H1 (cell line): ENCODE measurements around the gene C20orf144. TPM values are rescaled to one million over a fixed set of nuclear protein-coding genes. Genes with fewer than 3 reads are reported as not detected.

Experiments
- CTCF ChIA-PET: fragments of 300-600 bp; sonication (Branson Sonifier 250); formaldehyde crosslinking; loops from one replicate; lab custom pipeline; 2021; ENCODE audit not compliant: partially characterized antibody; lab: Charles Lee
- POLR2A ChIA-PET: fragments of 300-600 bp; sonication (Branson Sonifier 250); formaldehyde crosslinking; loops from one replicate; lab custom pipeline; 2021; ENCODE audit warnings: inconsistent platforms; ENCODE audit not compliant: partially characterized antibody; lab: Charles Lee
- DNase-seq, 2 experiments: peaks; one replicate each; pipeline versions ENCODE4 v3.0.0 to v3.0.0-alpha.2; 2010 to 2022; ENCODE audit warnings: low spot score in 2 of 2, low read depth in 1 of 2, mixed read lengths in 1 of 2
- FAIRE-seq: peaks from 2 replicates; lab custom pipeline; 2011; peaks lifted over from hg19 to GRCh38; lab: Jason Lieb, UNC
- H2AFZ ChIP-seq: 2 replicates; pipeline ENCODE4 v1.8.1; 2012; ENCODE audit warnings: low read length, inconsistent platforms
- H2AK5ac ChIP-seq: 2 replicates; pipeline ENCODE4 v1.6.1; 2013; ENCODE audit warnings: low read depth, low read length
- H2BK120ac ChIP-seq: replicated peaks from 2 replicates; pipeline ENCODE3; 2013; ENCODE audit warnings: low read depth, low read length, inconsistent platforms
- H2BK12ac ChIP-seq: 2 replicates; pipeline ENCODE4 v1.6.1; 2013; ENCODE audit warnings: low read depth, low read length
- H2BK15ac ChIP-seq: 2 replicates; pipeline ENCODE4 v1.6.1; 2013; ENCODE audit warnings: low read length
- H2BK20ac ChIP-seq: 2 replicates; pipeline ENCODE4 v1.6.1; 2013; ENCODE audit warnings: low read length
- H2BK5ac ChIP-seq: 2 replicates; pipeline ENCODE4 v1.6.1; 2013; ENCODE audit warnings: low read depth, low read length
- H3K14ac ChIP-seq: 2 replicates; pipeline ENCODE4 v1.6.1; 2013; ENCODE audit warnings: inconsistent platforms; ENCODE audit not compliant: insufficient read length
- H3K18ac ChIP-seq: 2 replicates; pipeline ENCODE4 v1.6.1; 2013; ENCODE audit warnings: low read length; ENCODE audit errors: extremely low read depth
- H3K23ac ChIP-seq: 2 replicates; pipeline ENCODE4 v1.6.1; 2013; ENCODE audit warnings: inconsistent platforms; ENCODE audit not compliant: insufficient read length
- H3K23me2 ChIP-seq: 2 replicates; pipeline ENCODE4 v1.6.1; 2013; ENCODE audit warnings: low read depth, low read length
- H3K27ac ChIP-seq: 2 replicates; pipeline ENCODE4 v1.6.1; 2011; ENCODE audit warnings: low read depth, low read length, inconsistent platforms
- H3K27me3 ChIP-seq, 4 experiments: replicated peaks in 1 of 4; 1 replicate in 1 of 4; 2 replicates in 3 of 4; pipeline versions ENCODE4 v1.6.1 to v1.8.1; 2011 to 2013; ENCODE audit warnings: low read length in 3 of 4, mild to moderate bottlenecking in 3 of 4, inconsistent platforms in 2 of 4, mixed read lengths in 2 of 4, moderate library complexity in 1 of 4; ENCODE audit not compliant: control insufficient read depth in 3 of 4, insufficient read depth in 3 of 4; ENCODE audit errors: extremely low read depth in 1 of 4
- H3K36me3 ChIP-seq, 4 experiments: 2 replicates each; pipeline versions ENCODE4 v1.6.1 to v1.8.1; 2011 to 2013; ENCODE audit warnings: mild to moderate bottlenecking in 4 of 4, low read length in 3 of 4, moderate library complexity in 2 of 4, control low read depth in 1 of 4, inconsistent platforms in 1 of 4; ENCODE audit not compliant: insufficient read depth in 4 of 4, control insufficient read depth in 2 of 4
- H3K4ac ChIP-seq: replicated peaks from 2 replicates; pipeline ENCODE3; 2013; ENCODE audit warnings: low read length, low read depth, mixed read lengths, inconsistent platforms; ENCODE audit not compliant: insufficient read length
- H3K4me1 ChIP-seq, 4 experiments: replicated peaks in 1 of 4; 1 replicate in 1 of 4; 2 replicates in 3 of 4; pipeline versions ENCODE4 v1.6.1 to v1.8.1; 2011 to 2013; ENCODE audit warnings: low read length in 3 of 4, inconsistent platforms in 2 of 4, mixed read lengths in 1 of 4; ENCODE audit not compliant: insufficient read depth in 4 of 4, control insufficient read depth in 3 of 4
- H3K4me2 ChIP-seq, 2 experiments: 2 replicates each; pipeline versions ENCODE4 v1.6.1 to v1.8.1; 2011 to 2013; ENCODE audit warnings: low read depth in 2 of 2, low read length in 2 of 2, control low read depth in 1 of 2, inconsistent platforms in 1 of 2, mild to moderate bottlenecking in 1 of 2; ENCODE audit not compliant: insufficient read depth in 1 of 2
- H3K4me3 ChIP-seq, 4 experiments: fragments of 200-600, 300-600 bp in 1 of 4; sonication (generic), shearing (Covaris generic), sonication (Bioruptor Twin) in 1 of 4; 2 replicates each; pipeline versions ENCODE4 v1.5.1 to v1.8.1; 2011 to 2016; ENCODE audit warnings: low read length in 4 of 4, low read depth in 3 of 4, control low read depth in 2 of 4, inconsistent platforms in 2 of 4, mild to moderate bottlenecking in 2 of 4, mixed read lengths in 1 of 4, moderate library complexity in 1 of 4; ENCODE audit not compliant: insufficient read depth in 2 of 4; ENCODE audit errors: extremely low read depth in 1 of 4
- H3K56ac ChIP-seq: replicated peaks from 2 replicates; pipeline ENCODE3; 2013; ENCODE audit warnings: low read depth, mild to moderate bottlenecking, mixed read lengths, low read length, inconsistent platforms; ENCODE audit not compliant: insufficient read length
- H3K79me1 ChIP-seq: 2 replicates; pipeline ENCODE4 v1.6.1; 2013; ENCODE audit warnings: low read depth, low read length, control low read depth
- H3K79me2 ChIP-seq, 2 experiments: 2 replicates each; pipeline versions ENCODE4 v1.6.1 to v1.8.1; 2012 to 2013; ENCODE audit warnings: low read length in 2 of 2, mild to moderate bottlenecking in 2 of 2, inconsistent platforms in 1 of 2; ENCODE audit not compliant: insufficient read depth in 2 of 2, control insufficient read depth in 1 of 2
- H3K9ac ChIP-seq, 4 experiments: replicated peaks in 1 of 4; 1 replicate in 1 of 4; 2 replicates in 3 of 4; pipeline versions ENCODE4 v1.6.1 to v1.8.1; 2011 to 2013; ENCODE audit warnings: low read depth in 3 of 4, low read length in 3 of 4, control low read depth in 2 of 4, mild to moderate bottlenecking in 2 of 4, moderate library complexity in 2 of 4, inconsistent platforms in 1 of 4; ENCODE audit errors: extremely low read depth in 1 of 4
- H3K9me3 ChIP-seq, 2 experiments: 2 replicates each; pipeline versions ENCODE4 v1.6.1 to v1.8.1; 2012 to 2013; ENCODE audit warnings: mild to moderate bottlenecking in 2 of 2, moderate library complexity in 2 of 2, control low read depth in 1 of 2, inconsistent platforms in 1 of 2, low read depth in 1 of 2, low read length in 1 of 2, mixed read lengths in 1 of 2; ENCODE audit not compliant: insufficient read depth in 2 of 2
- H4K20me1 ChIP-seq, 2 experiments: replicated peaks in 1 of 2; 2 replicates each; pipeline versions ENCODE3 to v1.8.1; 2011 to 2013; ENCODE audit warnings: inconsistent platforms in 2 of 2, low read length in 2 of 2, mild to moderate bottlenecking in 1 of 2; ENCODE audit not compliant: insufficient read depth in 2 of 2, control insufficient read depth in 1 of 2
- H4K5ac ChIP-seq: 2 replicates; pipeline ENCODE4 v1.6.1; 2013; ENCODE audit warnings: low read length, low read depth, mixed read lengths, inconsistent platforms; ENCODE audit not compliant: insufficient read length
- H4K8ac ChIP-seq: 2 replicates; pipeline ENCODE4 v1.8.0; 2013; ENCODE audit warnings: mild to moderate bottlenecking, moderate library complexity, low read length, inconsistent platforms; ENCODE audit not compliant: insufficient read depth; ENCODE audit errors: extremely low read depth
- H4K91ac ChIP-seq: replicated peaks from 2 replicates; pipeline ENCODE3; 2013; ENCODE audit warnings: low read length, mixed read lengths, inconsistent platforms; ENCODE audit not compliant: insufficient read length
- BCL11A ChIP-seq, 2 experiments: IDR thresholded peaks; one replicate each; pipeline ENCODE4 v1.6.1; 2011; ENCODE audit warnings: low read depth in 2 of 2, low read length in 2 of 2, mild to moderate bottlenecking in 2 of 2
- KDM1A ChIP-seq: fragments of 200-600, 300-600 bp; sonication (generic); IDR thresholded peaks from 2 replicates; pipeline ENCODE4 v1.7.1; 2016; ENCODE audit warnings: mild to moderate bottlenecking, low read length, borderline replicate concordance
- SP4 ChIP-seq: IDR thresholded peaks from 2 replicates; pipeline ENCODE4 v1.6.1; 2012; ENCODE audit warnings: low read length, inconsistent platforms
- TCF12 ChIP-seq: IDR thresholded peaks from 2 replicates; pipeline ENCODE4 v1.6.1; 2011; ENCODE audit warnings: low read depth, mild to moderate bottlenecking, low read length
- WGBS, 2 experiments: shearing (Covaris generic) in 1 of 2; methylation state at CpG; one replicate each; pipeline versions ENCODE4 v1.1.6 to v1.1.7; 2013 to 2015; ENCODE audit warnings: low lambda C conversion rate in 2 of 2, mixed read lengths in 2 of 2, inconsistent platforms in 1 of 2, low coverage in 1 of 2, missing lambda C conversion rate in 1 of 2; ENCODE audit not compliant: insufficient replicate concordance in 2 of 2, insufficient coverage in 1 of 2, insufficient read length in 1 of 2; ENCODE audit errors: extremely low coverage in 1 of 2, missing lambda C conversion rate in 1 of 2; 5-methylcytosine and 5-hydroxymethylcytosine counted together
- polyA plus RNA-seq, 7 experiments: library from polyadenylated mRNA; depleted of rRNA in 3 of 7; stranded (reverse) in 5 of 7; unstranded in 2 of 7; fragments of >200 nt in 5 of 7; fragments of 200-250 nt in 2 of 7; gene quantifications; 1 replicate in 5 of 7; 2 replicates in 1 of 7; 4 replicates in 1 of 7; pipeline versions ENCODE4 v1.2.1 to v1.2.3, GENCODE V29; 2011 to 2013; ENCODE audit warnings: missing spikeins in 2 of 7, mixed read lengths in 2 of 7
- total RNA-seq: library from RNA; stranded (reverse); fragmentation: NEBNext Ultra II Directional; extraction: Animal tissue kit (Norgen Biotek cat#: 25700); gene quantifications from 2 replicates; pipeline ENCODE4 v1.2.1, GENCODE V29; 2021

The C20orf144 gene
- total and polyA plus RNA-seq, 2 of the 8 experiments (the other 6 are each of a cell fraction or from before 2014, with no cell fraction given) = 0.21 to 0.24 TPM

- CTCF ChIA-PET = interaction anchor here (1.1 kb wide), 1 partner anchor 215 kb away, joined by 3 read pairs; no protein-coding TSS in a partner anchor
- Histone ChIP-seq H3K9ac (no peak overlapping the region), H3K36me3 (peaks cover 0 to 11% (median 0%) of the 10 kb centered on the region in 4 experiments; a peak in 2 of 8 replicates), H3K56ac (no peak overlapping the region), H2BK5ac (no peak overlapping the region), H2AK5ac (no peak overlapping the region), H2AFZ (no peak overlapping the region), H2BK20ac (no peak overlapping the region), H3K79me2 (no peaks in the 10 kb centered on the region), H2BK12ac (no peak overlapping the region), H4K8ac (no peak overlapping the region), H4K91ac (no peak overlapping the region), H4K20me1 (peaks cover 0 to 8% of the 10 kb centered on the region in 2 experiments), H3K23ac (no peak overlapping the region), H2BK120ac (no peak overlapping the region), H3K23me2 (peaks cover 11% of the 10 kb centered on the region; the same call in 1 of the 2 replicates), H2BK15ac (no peak overlapping the region), H3K14ac (no peak overlapping the region), H3K4me1 (peaks cover 0 to 9% (median 6%) of the 10 kb centered on the region in 4 experiments; a peak in 4 of 7 replicates), H4K5ac (no peak overlapping the region), H3K4ac (no peak overlapping the region), H3K4me2 (no peak overlapping the region), H3K27me3 (no peaks in the 10 kb centered on the region), H3K4me3 (no peak overlapping the region), H3K9me3 (no peaks in the 10 kb centered on the region), H3K79me1 (no peaks in the 10 kb centered on the region), H3K27ac (no peak overlapping the region), H3K18ac (no peak overlapping the region)
- DNase-seq (no peak), FAIRE-seq (no peak)
- TF ChIP-seq TCF12 (no peak), BCL11A (IDR thresholded peaks at IDR 0.05; ENCODE audit: low read depth in 2 of 2, low read length in 2 of 2) (no peak), SP4 (no peak), KDM1A (no peak)
- POLR2A ChIA-PET = interaction anchor here (17.9 kb wide), 1 partner anchor 19 kb away, joined by 245 read pairs; the partner anchor contains the start of gene NECAB3
- 93% methylated on average over 21 of the region's 21 CpGs; no CpG with 5 or more reads in 1 of the 2 experiments for WGBS, 2 experiments
Observed at GRCh38 chr20:33660035-33660684, 2.0 kb upstream of the C20orf144 start.
